G401 (cell line): ENCODE measurements around the gene KIF26B. TPM values are rescaled to one million over a fixed set of nuclear protein-coding genes. Genes with fewer than 3 reads are reported as not detected.

Experiments used
- DNase-seq: peaks from one replicate; pipeline ENCODE4 v3.0.0-alpha.2; 2015; ENCODE audit warnings: low spot score
- in situ Hi-C: cut with HindIII; loops from 2 replicates; pipeline ENCODE4 v1.10.0; 2016; ENCODE audit warnings: low sequenced_read_pairs, mixed read lengths
- total RNA-seq: library from RNA; depleted of rRNA; stranded (reverse); fragments of >200 nt; shearing (Covaris generic); gene quantifications from 2 replicates; pipeline ENCODE4 v1.2.3, GENCODE V29; 2014

KIF26B gene
- total RNA-seq, 1 experiment from 2014 or later, result 9.8 TPM

DNA sequence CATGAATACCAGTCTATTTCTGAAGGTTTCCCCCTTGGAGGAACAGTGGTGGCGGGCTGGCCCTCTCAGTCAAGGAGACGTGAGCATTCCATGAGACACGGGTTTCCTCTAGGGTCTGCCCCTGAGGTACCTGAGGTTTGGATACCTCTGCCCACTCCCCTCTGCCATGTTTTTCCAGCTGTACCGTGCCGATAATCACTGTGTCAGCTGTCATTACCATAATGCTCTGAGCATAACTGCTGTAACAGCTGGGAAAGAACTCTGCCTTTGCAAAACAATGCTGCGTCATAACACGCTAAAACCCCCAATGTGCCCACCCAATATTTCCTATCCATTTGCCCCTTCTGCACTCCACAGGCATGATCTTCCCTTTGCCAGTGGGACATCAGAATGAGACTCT lies 425.1 kb downstream of the KIF26B start:
- no peak for DNase-seq
- in situ Hi-C loops, result no loop called here

- no peak for DNase-seq
- in situ Hi-C loops, result no loop called here
Measured at GRCh38 chr1:245580651-245581050, 425.9 kb downstream of the KIF26B start.

DNA sequence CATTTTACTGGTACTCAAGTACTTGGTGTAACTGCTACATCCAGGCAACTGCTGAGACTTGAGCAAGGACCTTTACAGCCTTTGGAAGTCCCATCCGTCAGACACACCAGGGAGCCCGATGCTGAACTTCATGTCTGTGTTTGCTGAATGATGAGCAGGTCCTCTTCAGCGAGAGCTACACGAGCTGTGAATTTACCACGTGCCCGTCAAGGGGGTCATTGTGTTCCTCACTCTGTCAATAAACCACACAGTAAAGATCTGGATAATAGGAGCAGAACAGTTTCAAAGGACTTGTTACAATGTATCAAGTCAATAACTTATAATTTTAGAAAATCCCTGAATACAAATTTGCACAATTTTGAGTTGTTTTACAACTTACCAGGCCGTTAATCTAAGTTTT lies 427.2 kb downstream of the KIF26B start:
- DNase-seq, result no peak
- in situ Hi-C loops, result no loop called here

DNA sequence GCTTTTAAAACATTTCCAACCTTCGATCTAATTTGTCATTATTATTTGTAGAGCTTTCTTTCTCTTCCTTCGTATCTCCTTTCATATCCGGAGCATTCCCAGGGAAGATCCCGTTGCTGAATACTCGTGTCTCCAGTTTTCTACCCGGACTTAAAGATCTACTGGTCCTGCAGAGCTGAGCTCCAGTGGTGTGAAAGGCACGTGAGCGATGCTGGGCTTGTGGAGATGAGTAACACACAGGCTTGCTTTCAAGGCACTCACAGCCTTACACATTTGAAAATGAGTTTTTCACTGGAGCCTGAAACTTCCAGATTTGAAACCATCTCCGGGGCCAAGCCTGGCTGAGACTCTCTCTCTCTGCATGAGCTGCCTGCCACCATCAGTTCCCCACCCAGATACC lies 428.3 kb downstream of the KIF26B start:
- no peak for DNase-seq
- in situ Hi-C loops, result no loop called here

DNA sequence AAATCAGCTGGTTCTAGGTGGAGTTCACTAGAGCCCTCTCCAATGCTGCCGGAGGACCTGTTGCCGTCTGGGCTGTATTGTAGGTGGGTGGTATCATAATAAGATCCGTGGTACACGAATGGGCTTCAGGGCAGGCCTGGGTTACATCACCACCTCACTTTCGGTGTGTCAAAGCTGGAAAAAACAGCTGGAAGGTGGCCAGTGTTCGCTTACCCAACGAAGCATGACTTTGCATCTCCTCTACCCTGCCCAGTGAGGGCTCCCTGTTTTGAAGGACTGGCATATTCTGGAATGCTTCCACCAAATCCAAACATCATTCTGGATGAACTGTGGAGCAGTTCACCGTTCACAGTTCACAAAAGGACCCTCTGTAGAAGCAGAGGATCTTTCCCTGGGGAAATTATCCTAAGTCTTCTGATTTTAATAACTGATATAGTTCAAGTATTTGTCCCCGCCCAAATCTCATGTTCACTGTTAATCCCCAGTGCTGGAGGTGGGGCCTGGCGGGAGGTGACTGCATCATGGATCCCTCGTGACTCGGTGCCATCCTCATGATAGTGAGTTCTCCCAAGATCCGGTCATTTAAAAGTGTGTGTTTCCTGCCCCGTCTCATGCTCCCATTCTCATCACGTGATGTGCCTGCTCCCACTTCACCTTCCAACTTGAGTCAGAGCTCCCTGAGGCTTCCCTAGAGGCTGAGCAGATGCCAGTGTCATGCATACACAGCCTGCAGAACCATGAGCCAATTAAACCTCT lies 429.0 kb downstream of the KIF26B start:
- in situ Hi-C loops, result no loop called here
- no peak for DNase-seq

- no peak for DNase-seq
- in situ Hi-C loops, result no loop called here
Measured at GRCh38 chr1:245585252-245585959, 430.6 kb downstream of the KIF26B start.

DNA sequence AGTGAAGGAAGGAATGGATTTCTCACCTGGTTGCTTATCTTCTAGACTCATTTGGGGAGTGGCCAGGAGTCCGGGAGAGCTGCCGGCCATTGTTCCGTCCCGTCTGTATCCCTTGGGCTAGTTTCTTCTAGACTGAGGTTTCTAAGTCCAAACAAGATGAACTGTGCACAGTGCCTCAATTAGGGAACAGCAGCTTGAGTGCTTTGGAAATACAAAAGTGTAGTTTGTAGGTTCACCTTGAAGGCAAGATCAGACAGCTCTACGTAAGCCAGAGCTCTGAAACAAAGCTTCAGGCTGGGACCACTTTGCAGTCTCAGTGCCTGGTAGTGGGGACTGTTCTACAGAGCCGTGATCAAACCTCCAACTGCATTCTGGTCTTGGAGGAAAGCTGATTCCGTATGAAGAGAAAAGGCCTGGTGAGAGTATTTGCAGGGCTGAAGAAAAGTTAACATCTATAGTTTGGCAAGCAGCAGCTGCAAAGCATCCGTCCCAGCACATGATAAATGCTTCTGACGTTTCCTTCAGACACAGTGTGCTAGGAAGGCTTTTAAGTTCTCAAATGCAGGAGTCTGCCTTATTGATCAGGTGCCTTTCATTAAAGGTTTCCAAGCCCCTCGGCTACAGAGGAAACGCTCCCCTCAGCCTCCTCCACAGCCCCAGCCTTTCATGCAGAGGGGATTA lies 432.8 kb downstream of the KIF26B start:
- no peak for DNase-seq
- in situ Hi-C loops, result no loop called here

DNA sequence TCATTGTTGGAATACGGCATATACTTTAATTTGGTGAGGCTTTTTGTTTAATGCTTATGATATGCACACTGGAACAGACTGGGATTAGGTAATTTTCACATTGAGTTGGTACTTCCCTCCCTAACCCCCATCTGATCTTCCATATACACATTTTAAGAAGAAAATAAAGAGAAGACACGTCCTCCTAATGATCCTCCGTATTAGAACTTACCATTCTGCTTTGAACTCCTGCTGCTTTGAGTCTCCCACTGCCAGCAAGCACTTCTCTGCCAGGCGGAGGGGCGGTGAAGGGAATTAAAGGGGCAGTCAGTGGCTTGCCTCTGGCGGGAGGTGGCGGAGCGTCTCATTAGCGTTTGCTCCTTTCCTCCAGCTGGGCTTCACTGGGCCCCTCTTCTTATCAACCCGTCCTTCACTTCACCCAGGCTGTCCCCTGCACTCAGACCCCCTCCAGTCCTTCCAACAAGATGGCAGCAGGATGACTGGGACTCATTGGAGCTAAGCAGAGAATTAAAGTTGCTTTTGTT lies 433.4 kb downstream of the KIF26B start:
- no peak for DNase-seq
- in situ Hi-C loops, result no loop called here

- no peak for DNase-seq
- in situ Hi-C loops, result no loop called here
Measured at GRCh38 chr1:245589316-245589715, 434.5 kb downstream of the KIF26B start.

DNA sequence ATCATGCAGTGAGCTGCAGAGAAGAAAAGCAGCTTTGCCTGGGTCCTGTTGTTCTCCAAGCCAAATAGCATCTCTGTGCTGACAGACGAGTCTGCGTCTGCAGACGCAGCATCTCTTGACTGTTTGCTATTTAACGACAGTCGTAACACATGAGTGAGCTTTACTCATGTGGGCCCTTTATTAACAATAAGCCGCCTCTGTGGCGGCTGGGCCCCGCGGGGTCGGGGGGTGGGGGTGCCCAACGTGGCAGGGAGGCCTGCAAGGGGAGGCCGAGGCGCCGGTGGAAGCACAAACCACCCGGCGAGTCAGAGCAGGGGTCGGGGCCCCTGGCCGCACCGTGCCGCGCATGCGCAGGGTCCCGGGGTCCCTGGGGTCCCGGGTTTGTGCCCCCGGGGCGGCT lies 435.1 kb downstream of the KIF26B start:
- DNase-seq, result no peak
- in situ Hi-C loops, result no loop called here

- no peak for DNase-seq
- in situ Hi-C loops, result no loop called here
Measured at GRCh38 chr1:245590726-245591125, 435.9 kb downstream of the KIF26B start.

- in situ Hi-C loops, result no loop called here
- DNase-seq, result no peak
Measured at GRCh38 chr1:245591346-245592188, 436.8 kb downstream of the KIF26B start.

DNA sequence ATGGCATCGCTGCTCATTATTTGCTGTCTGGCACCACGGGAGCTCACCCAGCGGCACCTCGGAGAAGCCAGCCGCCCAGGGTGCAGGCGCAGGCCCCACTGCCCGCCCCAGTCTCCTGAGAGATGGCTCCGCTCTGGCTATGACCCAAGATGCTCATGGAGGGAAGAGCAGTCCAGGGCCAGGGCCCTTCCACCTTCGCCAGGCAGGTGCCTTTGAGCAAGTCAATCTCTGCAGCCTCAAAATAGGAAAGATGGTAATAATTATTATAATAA lies 437.3 kb downstream of the KIF26B start:
- in situ Hi-C loops, result no loop called here
- no peak for DNase-seq

- DNase-seq, result no peak
- in situ Hi-C loops, result no loop called here
Measured at GRCh38 chr1:245598524-245599305, 443.9 kb downstream of the KIF26B start.

GRCh38 chr1:245599371-245600174 lies 444.8 kb downstream of the KIF26B start:
- in situ Hi-C loops, result no loop called here
- no peak for DNase-seq

DNA sequence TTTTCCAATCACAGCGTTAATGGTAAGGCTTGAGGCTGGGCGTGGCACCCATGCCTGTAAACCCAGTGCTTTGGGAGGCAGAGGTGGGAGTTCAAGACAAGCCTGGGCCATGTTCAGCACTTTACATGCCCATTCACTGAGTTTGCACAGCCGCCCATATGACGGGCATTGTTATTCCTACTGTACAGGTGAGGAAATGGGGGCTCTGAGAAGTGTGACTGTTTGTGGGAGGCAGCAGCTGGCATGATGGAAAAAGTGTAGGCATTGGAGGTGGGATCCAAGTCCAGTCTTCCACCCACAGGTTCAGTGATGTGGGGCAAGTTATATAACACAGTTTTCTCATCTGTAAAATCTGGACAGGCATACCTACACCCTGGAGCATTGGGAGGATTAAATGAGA lies 445.9 kb downstream of the KIF26B start:
- in situ Hi-C loops, result no loop called here
- no peak for DNase-seq

DNA sequence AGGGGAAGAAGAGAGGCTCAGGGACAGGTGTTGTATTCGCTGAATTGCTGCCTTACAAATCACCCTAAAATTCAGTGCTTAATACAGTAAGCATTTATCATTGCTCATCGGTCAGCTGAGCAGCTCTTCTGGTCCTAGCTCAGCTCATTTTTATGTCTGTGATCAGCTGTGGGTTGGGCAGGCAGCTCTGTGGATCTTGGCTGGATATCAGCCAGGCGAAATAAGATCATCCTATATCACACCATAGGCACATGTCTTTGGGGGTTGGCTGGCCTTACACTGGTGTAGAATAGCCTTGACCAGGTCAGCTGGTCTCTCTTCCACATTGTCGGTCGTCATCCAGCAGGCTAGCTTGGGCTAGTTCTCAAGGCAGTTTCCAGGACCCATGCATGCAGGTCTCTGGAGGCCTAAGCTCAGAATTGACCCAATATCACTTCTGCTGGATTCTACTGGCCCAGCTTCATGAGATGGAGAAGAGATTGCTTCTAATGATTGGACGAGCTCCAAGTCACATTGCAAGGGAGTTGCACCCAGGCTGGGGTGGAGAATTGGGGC lies 448.6 kb downstream of the KIF26B start:
- no peak for DNase-seq
- in situ Hi-C loops, result no loop called here

DNA sequence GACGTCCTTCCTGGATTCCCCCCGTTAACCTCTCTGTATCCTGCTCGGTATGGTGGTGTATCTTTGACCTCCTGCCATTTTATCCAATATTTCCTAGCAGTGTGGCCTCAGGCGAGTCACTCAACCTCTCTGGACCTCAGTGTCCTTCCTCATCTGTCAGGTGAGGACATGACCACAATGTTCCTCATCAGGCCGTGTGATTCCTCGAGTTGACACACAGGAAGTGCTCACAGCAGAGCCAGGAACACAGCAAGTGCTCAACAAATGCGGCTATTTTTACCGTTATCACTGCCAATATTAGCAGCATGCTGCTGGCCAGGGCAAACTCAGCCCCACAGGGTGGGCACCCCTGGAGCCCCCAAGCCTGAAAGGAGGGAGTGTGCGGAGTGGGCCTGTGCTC lies 450.2 kb downstream of the KIF26B start:
- DNase-seq, result peak; percentile 57
- in situ Hi-C loops, result no loop called here
